OCI-LY7 (cell line): ENCODE data around the gene DOP1A. TPM values are rescaled to one million over a fixed set of nuclear protein-coding genes. Genes with fewer than 3 reads are reported as not detected.

ENCODE experiments used
- BruUV-seq: library from RNA; stranded (reverse); fragments of 400-500 nt; replicated peaks from 2 replicates; lab custom pipeline; 2021; lab: Mats Ljungman, UMichigan
- CTCF ChIA-PET: fragments of 300-600 bp; sonication (Branson Sonifier 250); formaldehyde crosslinking; loops from one replicate; lab custom pipeline; 2022; ENCODE audit warnings: antibody characterized with exemption; ENCODE audit not compliant: unreplicated experiment; lab: Charles Lee
- POLR2A ChIA-PET: fragments of 300-600 bp; sonication (Branson Sonifier 250); formaldehyde crosslinking; loops from one replicate; lab custom pipeline; 2022; ENCODE audit warnings: antibody characterized with exemption; lab: Charles Lee
- DNase-seq: peaks from one replicate; pipeline ENCODE4 v3.0.0-alpha.2; 2015; ENCODE audit warnings: low spot score
- H2AFZ ChIP-seq: fragments of 200-600 bp; sonication (generic), shearing (Covaris generic); 2 replicates; pipeline ENCODE4 v1.6.1; 2014; ENCODE audit warnings: mild to moderate bottlenecking, antibody characterized with exemption, low read length, moderate library complexity
- H3K27ac ChIP-seq: fragments of 200-600 bp; sonication (generic); 2 replicates; pipeline ENCODE4 v1.5.1; 2014; ENCODE audit warnings: mixed run types, low read depth, mild to moderate bottlenecking, moderate library complexity, low read length, inconsistent platforms; ENCODE audit not compliant: poor library complexity, severe bottlenecking
- H3K36me3 ChIP-seq: fragments of 200-600 bp; sonication (generic); 2 replicates; pipeline ENCODE4 v1.6.1; 2014; ENCODE audit warnings: mild to moderate bottlenecking, antibody characterized with exemption, low read length, moderate library complexity, mixed read lengths; ENCODE audit not compliant: insufficient read depth
- H3K4me1 ChIP-seq: fragments of 200-600 bp; sonication (generic); 2 replicates; pipeline ENCODE4 v1.5.1; 2014; ENCODE audit warnings: mild to moderate bottlenecking, low read length; ENCODE audit not compliant: insufficient read depth, poor library complexity, severe bottlenecking
- H3K4me2 ChIP-seq: fragments of 200-600 bp; sonication (generic); 2 replicates; pipeline ENCODE4 v1.6.1; 2014; ENCODE audit warnings: mild to moderate bottlenecking, low read length
- H3K4me3 ChIP-seq: fragments of 200-600 bp; sonication (generic); 2 replicates; pipeline ENCODE4 v1.5.1; 2014; ENCODE audit warnings: mild to moderate bottlenecking, low read depth, low read length; ENCODE audit not compliant: poor library complexity, severe bottlenecking
- H3K79me2 ChIP-seq: fragments of 200-600 bp; sonication (generic); 2 replicates; pipeline ENCODE4 v1.6.1; 2016; ENCODE audit warnings: low read depth, mild to moderate bottlenecking, low read length, moderate library complexity, mixed read lengths; ENCODE audit not compliant: insufficient read depth
- H3K9me2 ChIP-seq: fragments of 200-600 bp; sonication (generic); 2 replicates; pipeline ENCODE4 v1.6.1; 2016; ENCODE audit warnings: mild to moderate bottlenecking, low read length, mixed read lengths; ENCODE audit not compliant: insufficient read depth
- H3K9me3 ChIP-seq: fragments of 200-600 bp; sonication (generic); 2 replicates; pipeline ENCODE4 v1.6.1; 2014; ENCODE audit warnings: mild to moderate bottlenecking, mixed run types, low read length, mixed read lengths
- H4K20me1 ChIP-seq: fragments of 200-600 bp; sonication (generic); 2 replicates; pipeline ENCODE4 v1.6.1; 2014; ENCODE audit warnings: mild to moderate bottlenecking, antibody characterized with exemption, low read length, moderate library complexity, mixed read lengths; ENCODE audit not compliant: insufficient read depth
- EZH2phosphoT487 ChIP-seq: fragments of 200-600 bp; sonication (generic); IDR thresholded peaks from 2 replicates; pipeline ENCODE4 v1.6.1; 2018; ENCODE audit warnings: low read depth, borderline replicate concordance, mild to moderate bottlenecking, mixed run types, antibody characterized with exemption, low read length, moderate library complexity, mixed read lengths
- intact Hi-C: fragments of 100-400 bp; cut with micrococcal nuclease; formaldehyde crosslinking; loops from one replicate; pipeline ENCODE4 v1.10.0; 2022; ENCODE audit not compliant: unreplicated experiment
- total RNA-seq, 2 experiments: library from RNA; depleted of rRNA in 1 of 2; stranded (reverse); fragments of >200 nt in 1 of 2; shearing (Covaris generic) in 1 of 2; gene quantifications; 2 replicates each; pipeline ENCODE4 v1.2.3, GENCODE V29; 2014 to 2022
- TF ChIP-seq, protein P1 (sequence below): fragments of 200-600 bp; sonication (generic); conservative IDR thresholded peaks from 2 replicates; pipeline ENCODE4 v1.5.1; 2014; ENCODE audit warnings: mild to moderate bottlenecking, antibody characterized with exemption, low read length, moderate library complexity, mixed read lengths

DOP1A gene
- total RNA-seq, 2 experiments from 2014 or later = 25.2 to 25.6 TPM

DNA sequence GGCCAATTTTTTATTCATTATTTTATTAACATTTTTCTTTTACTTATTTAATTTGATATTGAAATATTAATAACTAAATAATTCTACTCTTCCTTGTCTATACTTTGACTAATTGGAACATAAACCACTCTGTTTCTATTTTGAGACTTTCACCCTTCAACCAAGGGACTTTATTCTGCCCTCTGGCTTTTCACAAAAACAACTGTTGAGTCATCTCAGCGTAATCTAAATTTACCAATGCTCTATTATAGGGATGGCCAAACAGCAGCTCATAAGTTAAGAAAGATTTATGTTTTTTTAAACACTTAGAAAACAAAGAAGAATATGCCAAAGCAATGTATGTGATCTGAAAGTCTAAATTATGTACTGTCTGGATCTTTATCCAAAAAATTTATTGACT, 46.7 kb downstream of the DOP1A start:
- H3K36me3 ChIP-seq = peaks cover 41% of the 10 kb centered on the region
- H3K9me3 ChIP-seq = no peaks in the 10 kb centered on the region
- no peaks in the 10 kb centered on the region for H3K79me2 ChIP-seq
- ChIA-PET CTCF (no interaction called here), POLR2A (interaction anchor here (2.0 kb wide), 1 partner anchor 13 kb away, joined by 4 read pairs; no protein-coding TSS in a partner anchor)
- H4K20me1 ChIP-seq = no peaks in the 10 kb centered on the region
- no peak overlapping the region for H2AFZ ChIP-seq
- no peak overlapping the region for H3K4me3 ChIP-seq
- peaks cover 10% of the 10 kb centered on the region for H3K4me1 ChIP-seq
- no peak for DNase-seq
- H3K9me2 ChIP-seq = no peaks in the 10 kb centered on the region
- intact Hi-C loops = no loop called here
- H3K27ac ChIP-seq = no peak overlapping the region
- BruUV-seq = no TSS peak
- no peak overlapping the region for H3K4me2 ChIP-seq
- TF ChIP-seq EZH2phosphoT487 = no peak
- TF ChIP-seq, protein P1, sequence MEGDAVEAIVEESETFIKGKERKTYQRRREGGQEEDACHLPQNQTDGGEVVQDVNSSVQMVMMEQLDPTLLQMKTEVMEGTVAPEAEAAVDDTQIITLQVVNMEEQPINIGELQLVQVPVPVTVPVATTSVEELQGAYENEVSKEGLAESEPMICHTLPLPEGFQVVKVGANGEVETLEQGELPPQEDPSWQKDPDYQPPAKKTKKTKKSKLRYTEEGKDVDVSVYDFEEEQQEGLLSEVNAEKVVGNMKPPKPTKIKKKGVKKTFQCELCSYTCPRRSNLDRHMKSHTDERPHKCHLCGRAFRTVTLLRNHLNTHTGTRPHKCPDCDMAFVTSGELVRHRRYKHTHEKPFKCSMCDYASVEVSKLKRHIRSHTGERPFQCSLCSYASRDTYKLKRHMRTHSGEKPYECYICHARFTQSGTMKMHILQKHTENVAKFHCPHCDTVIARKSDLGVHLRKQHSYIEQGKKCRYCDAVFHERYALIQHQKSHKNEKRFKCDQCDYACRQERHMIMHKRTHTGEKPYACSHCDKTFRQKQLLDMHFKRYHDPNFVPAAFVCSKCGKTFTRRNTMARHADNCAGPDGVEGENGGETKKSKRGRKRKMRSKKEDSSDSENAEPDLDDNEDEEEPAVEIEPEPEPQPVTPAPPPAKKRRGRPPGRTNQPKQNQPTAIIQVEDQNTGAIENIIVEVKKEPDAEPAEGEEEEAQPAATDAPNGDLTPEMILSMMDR = no peak

DNA sequence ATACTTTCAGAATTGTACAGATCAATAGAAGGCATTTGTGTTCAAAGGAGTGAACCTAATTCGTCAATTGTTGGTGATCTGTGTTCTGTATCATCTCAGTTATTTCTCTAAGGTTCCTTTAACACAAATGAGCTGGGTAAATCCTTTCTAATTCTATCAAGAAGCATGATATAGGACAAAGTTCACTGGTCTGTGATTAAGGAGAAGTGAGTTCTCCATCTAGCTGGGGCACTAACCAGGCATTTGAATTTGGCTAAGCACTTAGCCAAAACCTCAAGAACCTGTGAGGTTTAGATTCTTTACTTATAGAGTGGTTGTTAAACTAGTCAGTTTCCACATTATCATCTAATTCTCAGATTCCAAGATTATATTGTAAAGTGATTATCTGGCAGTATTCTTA, 50.3 kb downstream of the DOP1A start:
- no peak for TF ChIP-seq EZH2phosphoT487
- TF ChIP-seq, protein P1 = no peak
- ChIA-PET CTCF (interaction anchor here (1.3 kb wide), 1 partner anchor 50 kb away, joined by 3 read pairs; the partner anchor contains the start of gene DOP1A), POLR2A (interaction anchor here (0.9 to 1.2 kb wide), 5 partner anchors 18 to 102 kb away, joined by 3 to 6 read pairs (median 3); no protein-coding TSS in a partner anchor)
- Histone ChIP-seq H3K79me2 (no peaks in the 10 kb centered on the region), H3K9me3 (no peaks in the 10 kb centered on the region), H3K36me3 (peaks cover 38% of the 10 kb centered on the region), H3K4me1 (no peaks in the 10 kb centered on the region), H4K20me1 (no peaks in the 10 kb centered on the region), H2AFZ (no peak overlapping the region), H3K9me2 (no peaks in the 10 kb centered on the region), H3K4me2 (no peak overlapping the region), H3K4me3 (no peak overlapping the region), H3K27ac (no peak overlapping the region)
- intact Hi-C loops = no loop called here
- DNase-seq = no peak
- no TSS peak for BruUV-seq

DNA sequence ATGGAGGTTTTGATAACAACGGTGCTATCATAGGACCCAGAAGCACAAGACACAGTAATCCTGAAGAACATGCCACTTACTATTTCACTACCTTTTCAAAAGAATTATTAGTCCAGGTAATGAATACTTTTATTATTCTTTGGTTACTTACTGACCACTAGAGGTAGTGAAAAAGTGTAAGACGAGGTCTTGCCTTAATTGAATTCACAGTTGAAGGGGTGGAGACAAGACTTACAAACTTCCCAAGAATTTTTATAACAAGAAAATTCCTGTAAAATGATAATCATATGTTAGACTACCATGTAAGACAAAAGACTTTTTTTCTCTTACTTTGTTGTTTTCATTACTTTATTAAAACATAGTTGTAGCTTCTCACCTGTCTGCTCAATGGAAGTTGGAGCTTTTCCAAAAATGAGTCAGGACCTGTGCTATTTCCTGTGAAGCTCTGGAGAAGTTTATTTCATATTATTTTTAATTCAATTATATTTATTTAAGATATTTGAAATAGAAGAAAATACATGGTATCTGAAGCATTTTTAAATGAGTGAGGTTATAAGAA, 52.4 kb downstream of the DOP1A start:
- H3K36me3 ChIP-seq = peaks cover 52% of the 10 kb centered on the region
- H3K9me2 ChIP-seq = no peaks in the 10 kb centered on the region
- DNase-seq = no peak
- TF ChIP-seq EZH2phosphoT487 = no peak
- TF ChIP-seq, protein P1 = no peak
- H2AFZ ChIP-seq = no peak overlapping the region
- H3K4me1 ChIP-seq = no peaks in the 10 kb centered on the region
- BruUV-seq = no TSS peak
- intact Hi-C loops = no loop called here
- H3K4me2 ChIP-seq = no peak overlapping the region
- H3K27ac ChIP-seq = no peak overlapping the region
- no peaks in the 10 kb centered on the region for H3K79me2 ChIP-seq
- H3K4me3 ChIP-seq = no peak overlapping the region
- ChIA-PET POLR2A (interaction anchor here (0.6 kb wide), 1 partner anchor 864 kb away, joined by 6 read pairs; no protein-coding TSS in a partner anchor), CTCF (no interaction called here)
- H3K9me3 ChIP-seq = no peaks in the 10 kb centered on the region
- H4K20me1 ChIP-seq = no peaks in the 10 kb centered on the region
